Sigmoid colon (tissue), 7 donors: Measurements from ENCODE around the gene TFE3. TPM values are rescaled to one million over a fixed set of nuclear protein-coding genes. Genes with fewer than 3 reads are reported as not detected.
A peak's percentile ranks its signal among the peaks of the same experiment; 100 is the strongest.

Experiments used
- DNase-seq: peaks from one replicate; pipeline ENCODE4 v3.0.0-alpha.2; 2019
- H3K27ac ChIP-seq, 4 donors: fragments of 200-600 bp; sonication (generic); one replicate each; pipeline ENCODE4 v1.5.1; 2016 to 2019; ENCODE audit warnings: mild to moderate bottlenecking in 1 of 4
- H3K27me3 ChIP-seq, 3 donors: fragments of 200-600 bp; sonication (generic); one replicate each; pipeline ENCODE4 v1.5.1; 2019; ENCODE audit warnings: mild to moderate bottlenecking in 1 of 3
- H3K36me3 ChIP-seq, 4 donors: fragments of 200-600 bp; sonication (generic); one replicate each; pipeline ENCODE4 v1.5.1; 2016 to 2019
- H3K4me1 ChIP-seq, 4 donors: fragments of 200-600 bp; sonication (generic); one replicate each; pipeline ENCODE4 v1.5.1; 2017 to 2019
- H3K4me3 ChIP-seq, 4 donors: fragments of 200-600 bp; sonication (generic); one replicate each; pipeline ENCODE4 v1.5.1; 2017 to 2019; ENCODE audit warnings: mild to moderate bottlenecking in 2 of 4, moderate library complexity in 1 of 4
- H3K9me3 ChIP-seq, 4 donors: fragments of 200-600 bp in 3 of 4; sonication (generic) in 3 of 4; one replicate each; pipeline versions ENCODE4 v1.5.1 to v1.6.1; 2013 to 2019
- CTCF ChIP-seq, 4 experiments: fragments of 450-650 bp in 3 of 4; fragments of 200-600 bp in 1 of 4; IDR thresholded peaks; one replicate each; pipeline ENCODE4 v1.5.1; 2016 to 2019; ENCODE audit warnings: antibody characterized with exemption in 4 of 4, mild to moderate bottlenecking in 3 of 4, moderate library complexity in 2 of 4
- EP300 ChIP-seq, 4 donors: sonication (generic); formaldehyde crosslinking; IDR thresholded peaks; one replicate each; pipeline ENCODE4 v1.6.1; 2017; ENCODE audit warnings: antibody characterized with exemption in 4 of 4
- POLR2A ChIP-seq, 2 donors: fragments of 450-650 bp; IDR thresholded peaks; one replicate each; pipeline ENCODE4 v1.6.1; 2016; ENCODE audit warnings: antibody characterized with exemption in 2 of 2, mild to moderate bottlenecking in 2 of 2, moderate library complexity in 2 of 2
- POLR2AphosphoS5 ChIP-seq, 4 donors: sonication (generic); formaldehyde crosslinking; IDR thresholded peaks; one replicate each; pipeline ENCODE4 v1.6.1; 2017; ENCODE audit warnings: antibody characterized with exemption in 4 of 4
- WGBS, 2 donors: extraction: QIAGEN DNeasy Blood & Tissue Kit; methylation state at CpG; one replicate each; pipeline ENCODE4 v1.1.7; 2013; 5-methylcytosine and 5-hydroxymethylcytosine counted together
- intact Hi-C: fragments of 100-400 bp; cut with DNase I; formaldehyde crosslinking; loops from one replicate; pipeline ENCODE4 v1.15.1; 2023
- polyA plus RNA-seq, 3 donors: library from polyadenylated mRNA; stranded (reverse); fragments of 200-250 nt; gene quantifications; one replicate each; pipeline ENCODE4 v1.2.3, GENCODE V29; 2013
- total RNA-seq, 4 donors: library from RNA; depleted of rRNA; stranded (reverse); fragments of >200 nt; gene quantifications; one replicate each; pipeline ENCODE4 v1.1.0, GENCODE V29; 2016
- donor health status: healthy with polysubstance abuse.
- donor health status: Bipolar disorder and iron deficiency.
- donor health status: healthy.

TFE3 gene
- total and polyA plus RNA-seq, 7 donors = 21.0 to 69.8 (median 38.3) TPM

- Histone ChIP-seq H3K4me1 (peaks cover 0 to 21% (median 16%) of the 10 kb centered on the region in 4 donors), H3K27me3 (no peaks in the 10 kb centered on the region), H3K4me3 (no peak overlapping the region), H3K36me3 (no peaks in the 10 kb centered on the region), H3K9me3 (no peaks in the 10 kb centered on the region), H3K27ac (peak overlapping the region in 2 of 4 donors; percentile 75 to 84)
- intact Hi-C loops = no loop called here
- 78 to 96% methylated on average over 4 of the region's 4 CpGs for WGBS, 2 donors
- TF ChIP-seq POLR2A (IDR thresholded peaks at IDR 0.05) = no peak
- no peak for TF ChIP-seq CTCF (IDR thresholded peaks at IDR 0.05)
- no peak for DNase-seq
Measured at GRCh38 chrX:49070988-49071387, 27.8 kb upstream of the TFE3 start.

GRCh38 chrX:49069038-49069437 lies 25.9 kb upstream of the TFE3 start:
- Histone ChIP-seq H3K36me3 (no peaks in the 10 kb centered on the region), H3K27me3 (no peaks in the 10 kb centered on the region), H3K4me1 (peaks cover 0 to 14% (median 11%) of the 10 kb centered on the region in 4 donors), H3K9me3 (no peaks in the 10 kb centered on the region), H3K4me3 (no peak overlapping the region), H3K27ac (no peak overlapping the region)
- intact Hi-C loops = loop anchor here (10.0 kb wide), 1 partner anchor 56 kb away; the partner anchor contains the start of gene GPKOW
- WGBS, 2 donors = 91 to 92% methylated on average over 11 of the region's 11 CpGs
- TF ChIP-seq EP300 (IDR thresholded peaks at IDR 0.05) (no peak), POLR2AphosphoS5 (IDR thresholded peaks at IDR 0.05) (no peak), CTCF (IDR thresholded peaks at IDR 0.05) (no peak), POLR2A (IDR thresholded peaks at IDR 0.05) (no peak)
- no peak for DNase-seq

- Histone ChIP-seq H3K27ac (no peak overlapping the region), H3K27me3 (no peaks in the 10 kb centered on the region), H3K4me1 (peaks cover 0 to 5% (median 2%) of the 10 kb centered on the region in 4 donors), H3K36me3 (no peaks in the 10 kb centered on the region), H3K9me3 (no peaks in the 10 kb centered on the region), H3K4me3 (no peak overlapping the region)
- no peak for DNase-seq
- WGBS, 2 donors = 93 to 95% methylated on average over 41 of the region's 41 CpGs
- no peak for TF ChIP-seq POLR2A (IDR thresholded peaks at IDR 0.05)
- no peak for TF ChIP-seq POLR2AphosphoS5 (IDR thresholded peaks at IDR 0.05)
- TF ChIP-seq EP300 (IDR thresholded peaks at IDR 0.05) = no peak
- TF ChIP-seq CTCF (IDR thresholded peaks at IDR 0.05) = no peak
- intact Hi-C loops = loop anchor here (10.0 kb wide), 1 partner anchor 57 kb away; the partner anchor contains the start of gene GPKOW
Measured at GRCh38 chrX:49067285-49068120, 24.3 kb upstream of the TFE3 start.

- H3K36me3 ChIP-seq = no peaks in the 10 kb centered on the region
- no peaks in the 10 kb centered on the region for H3K4me1 ChIP-seq
- H3K27me3 ChIP-seq = no peaks in the 10 kb centered on the region
- no peaks in the 10 kb centered on the region for H3K9me3 ChIP-seq
- no peak for TF ChIP-seq POLR2A (IDR thresholded peaks at IDR 0.05)
- intact Hi-C loops = loop anchor here (10.0 kb wide), 1 partner anchor 58 kb away; the partner anchor contains the start of gene GPKOW
- H3K27ac ChIP-seq = no peak overlapping the region
- WGBS, 2 donors = 80% methylated on average over 9 of the region's 9 CpGs
- DNase-seq = no peak
- H3K4me3 ChIP-seq = no peak overlapping the region
Measured at GRCh38 chrX:49066690-49067089, 23.5 kb upstream of the TFE3 start.

GRCh38 chrX:49066278-49066677 lies 23.1 kb upstream of the TFE3 start:
- Histone ChIP-seq H3K27me3 (no peaks in the 10 kb centered on the region), H3K27ac (no peak overlapping the region), H3K4me1 (no peaks in the 10 kb centered on the region), H3K36me3 (no peaks in the 10 kb centered on the region), H3K9me3 (no peaks in the 10 kb centered on the region), H3K4me3 (no peak overlapping the region)
- no peak for DNase-seq
- intact Hi-C loops = loop anchor here (10.0 kb wide), 1 partner anchor 59 kb away; the partner anchor contains the start of gene GPKOW
- TF ChIP-seq POLR2A (IDR thresholded peaks at IDR 0.05) (no peak), CTCF (IDR thresholded peaks at IDR 0.05) (no peak), EP300 (IDR thresholded peaks at IDR 0.05) (no peak), POLR2AphosphoS5 (IDR thresholded peaks at IDR 0.05) (no peak)
- WGBS, 2 donors = 88 to 93% methylated on average over 2 of the region's 2 CpGs
